GM12873 (cell line): ENCODE data around the gene EPS8.

Experiments
- TF ChIP-seq, protein P1 (sequence below): IDR thresholded peaks from 2 replicates; pipeline ENCODE4 v1.5.1; 2012; ENCODE audit warnings: low read depth, mild to moderate bottlenecking, moderate library complexity, low read length, control low read depth; ENCODE audit not compliant: insufficient read depth; ENCODE audit errors: missing control alignments

Gene EPS8

DNA sequence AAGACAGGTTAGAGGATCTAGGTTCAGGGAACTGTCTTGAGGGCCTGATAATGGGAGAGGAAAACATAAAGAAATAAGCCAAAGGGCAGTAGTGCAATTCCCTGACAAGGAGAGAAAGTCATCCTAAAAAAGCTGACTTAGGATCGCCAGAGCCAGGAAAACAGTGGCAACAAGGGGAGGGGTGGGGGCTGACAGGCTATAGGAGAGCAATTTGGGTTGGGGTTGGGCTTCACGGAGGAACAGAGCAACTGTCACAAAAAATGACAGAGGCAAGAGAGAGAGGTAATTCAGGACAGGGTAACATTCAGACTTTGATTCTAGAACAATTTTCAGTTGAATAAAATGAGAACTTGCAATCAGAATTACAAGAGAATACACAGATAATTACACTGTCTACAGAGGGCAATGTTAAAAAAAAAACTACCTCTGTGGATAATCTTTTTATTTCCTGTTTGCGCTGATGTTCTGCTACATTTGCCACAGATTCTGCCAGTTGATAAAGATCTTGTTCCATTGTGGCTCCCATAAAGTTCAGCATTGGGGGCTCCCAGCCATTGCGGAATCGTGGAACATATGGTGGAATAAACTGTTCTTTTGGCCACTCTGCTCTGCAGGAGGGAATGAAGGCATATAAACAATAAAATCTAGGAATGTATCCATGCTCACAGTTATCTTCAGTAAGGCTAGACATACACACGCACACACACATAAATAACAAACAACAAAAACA, 138.6 kb downstream of the EPS8 start:
- TF ChIP-seq, protein P1, sequence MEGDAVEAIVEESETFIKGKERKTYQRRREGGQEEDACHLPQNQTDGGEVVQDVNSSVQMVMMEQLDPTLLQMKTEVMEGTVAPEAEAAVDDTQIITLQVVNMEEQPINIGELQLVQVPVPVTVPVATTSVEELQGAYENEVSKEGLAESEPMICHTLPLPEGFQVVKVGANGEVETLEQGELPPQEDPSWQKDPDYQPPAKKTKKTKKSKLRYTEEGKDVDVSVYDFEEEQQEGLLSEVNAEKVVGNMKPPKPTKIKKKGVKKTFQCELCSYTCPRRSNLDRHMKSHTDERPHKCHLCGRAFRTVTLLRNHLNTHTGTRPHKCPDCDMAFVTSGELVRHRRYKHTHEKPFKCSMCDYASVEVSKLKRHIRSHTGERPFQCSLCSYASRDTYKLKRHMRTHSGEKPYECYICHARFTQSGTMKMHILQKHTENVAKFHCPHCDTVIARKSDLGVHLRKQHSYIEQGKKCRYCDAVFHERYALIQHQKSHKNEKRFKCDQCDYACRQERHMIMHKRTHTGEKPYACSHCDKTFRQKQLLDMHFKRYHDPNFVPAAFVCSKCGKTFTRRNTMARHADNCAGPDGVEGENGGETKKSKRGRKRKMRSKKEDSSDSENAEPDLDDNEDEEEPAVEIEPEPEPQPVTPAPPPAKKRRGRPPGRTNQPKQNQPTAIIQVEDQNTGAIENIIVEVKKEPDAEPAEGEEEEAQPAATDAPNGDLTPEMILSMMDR: no peak

DNA sequence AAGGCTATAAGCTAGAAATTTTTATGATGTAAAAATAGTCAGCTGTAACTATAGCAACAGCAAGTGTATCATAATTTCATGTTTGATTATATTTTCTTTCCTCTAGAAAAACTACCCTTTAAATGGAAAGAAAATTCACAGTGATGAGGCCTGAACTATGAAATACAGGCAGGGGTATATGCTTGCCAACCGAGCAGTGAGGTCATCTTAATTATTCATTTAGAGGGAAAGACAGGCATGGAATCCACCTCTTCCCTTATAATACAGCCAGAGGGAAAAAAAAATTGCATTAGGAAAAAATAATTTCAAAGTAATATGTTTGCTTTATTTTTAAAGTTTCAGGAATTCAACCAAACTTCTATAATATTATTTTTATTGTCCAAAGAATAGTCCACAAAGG, 139.8 kb downstream of the EPS8 start:
- TF ChIP-seq, protein P1: no peak

DNA sequence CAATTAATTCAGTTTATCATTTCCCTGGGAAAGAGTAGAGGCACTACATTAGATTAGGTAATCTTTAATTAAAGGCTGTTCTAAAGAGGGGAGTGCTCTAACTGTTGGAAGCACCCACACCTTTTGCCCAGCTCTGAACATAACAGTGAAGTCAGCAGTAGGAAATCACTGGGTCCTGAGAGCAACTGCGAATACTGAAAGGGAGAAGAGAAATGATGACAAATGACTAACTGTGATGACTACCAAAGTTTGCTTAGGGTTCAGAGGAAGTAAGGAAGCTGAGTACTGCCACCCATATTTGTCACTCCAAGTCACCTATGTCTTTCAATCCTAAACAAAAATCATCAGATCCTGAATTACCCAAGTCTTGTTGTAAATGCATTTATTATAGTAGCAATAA, 140.6 kb downstream of the EPS8 start:
- TF ChIP-seq, protein P1: no peak

DNA sequence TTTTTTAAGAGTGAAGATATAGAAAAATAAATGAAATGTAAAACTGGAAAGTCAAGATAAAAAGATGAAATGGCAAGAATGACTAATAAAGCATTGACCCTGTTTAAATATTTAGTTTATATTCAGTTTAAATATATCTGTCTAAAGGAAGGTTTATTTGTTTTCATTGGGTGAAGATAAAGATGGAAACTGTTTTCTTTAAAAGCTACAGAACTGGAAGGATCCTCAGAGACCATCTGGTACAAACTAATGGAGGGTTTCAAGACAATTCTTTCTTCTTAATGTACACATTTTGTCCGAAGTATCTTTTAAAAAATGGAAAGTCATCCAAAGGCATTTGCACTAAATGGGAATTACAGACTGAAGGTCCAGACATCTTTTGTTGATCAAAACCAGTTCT, 142.6 kb downstream of the EPS8 start:
- TF ChIP-seq, protein P1: no peak

DNA sequence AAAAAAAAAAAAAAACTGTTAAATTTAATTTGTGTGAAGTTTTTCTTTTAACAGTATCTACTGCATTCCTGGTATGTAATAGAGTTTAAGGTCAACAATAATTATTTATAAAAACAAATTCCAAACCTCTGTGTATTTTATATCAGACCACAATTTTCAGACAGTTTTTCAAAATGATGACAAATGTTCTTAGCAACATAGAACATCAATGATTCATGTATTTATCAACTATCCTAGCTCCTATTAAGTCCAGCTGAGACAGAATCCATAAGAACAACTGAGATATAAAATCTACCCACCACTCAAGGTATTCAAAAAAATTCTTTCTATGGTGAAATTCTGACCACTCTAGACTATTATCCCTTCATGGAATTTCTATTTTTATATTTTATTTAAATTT, 144.5 kb downstream of the EPS8 start:
- TF ChIP-seq, protein P1: no peak

DNA sequence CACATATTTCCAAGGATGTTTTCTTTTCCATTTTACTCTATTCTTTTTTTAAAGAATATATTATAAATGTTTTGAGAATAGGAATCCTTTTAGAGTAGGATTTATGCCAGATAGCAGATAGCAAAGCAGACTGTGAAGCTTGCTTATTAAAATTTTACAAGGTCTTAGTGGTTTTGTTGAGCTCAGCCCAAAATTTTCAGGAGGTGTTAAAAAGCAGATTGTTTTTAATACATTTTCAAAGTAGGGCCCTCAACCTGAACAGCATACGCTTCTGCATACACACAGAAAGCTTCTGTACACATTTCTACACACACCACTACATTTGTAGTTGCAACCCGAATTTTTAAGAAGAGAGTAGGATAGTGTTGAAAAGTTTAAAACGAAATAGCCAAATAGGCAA, 151.0 kb downstream of the EPS8 start:
- TF ChIP-seq, protein P1: no peak

DNA sequence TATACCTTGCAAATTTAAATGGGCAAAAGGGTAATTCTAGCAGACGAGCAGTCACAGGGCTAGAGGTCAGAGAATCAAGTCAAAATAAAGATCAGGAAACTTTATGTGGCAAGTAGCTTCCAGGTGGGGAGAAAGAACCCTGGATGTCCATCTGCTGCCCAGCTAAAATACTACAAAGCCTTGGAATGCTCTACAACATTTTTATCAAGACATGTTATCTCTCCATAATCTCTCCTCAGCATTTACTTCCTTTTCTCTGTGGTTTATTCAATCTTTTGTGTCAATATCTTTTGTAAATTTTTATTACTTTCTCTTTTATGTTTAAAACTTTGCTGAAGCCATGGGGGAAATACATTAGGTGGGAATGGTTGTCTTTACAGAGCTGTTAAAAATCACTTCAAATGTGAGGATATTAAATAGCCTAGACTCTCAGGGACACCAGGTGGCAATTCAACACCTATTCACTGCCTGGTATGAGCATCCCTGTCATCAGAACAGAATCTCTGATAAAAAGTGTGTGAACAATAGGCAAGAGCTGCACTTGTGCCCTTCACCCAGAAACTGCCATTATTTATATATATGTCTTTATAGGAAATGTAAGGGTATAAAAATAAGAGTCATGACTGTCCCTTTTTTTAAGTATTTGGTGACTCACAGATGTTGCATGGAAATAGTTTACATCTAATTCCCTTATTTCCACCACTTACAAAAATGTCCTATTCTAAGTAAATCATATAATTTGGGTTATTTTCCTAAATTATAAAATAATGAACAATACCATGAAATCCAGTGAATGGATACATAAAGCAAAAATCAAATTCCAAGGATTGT, 152.9 kb downstream of the EPS8 start:
- TF ChIP-seq, protein P1: no peak
